Naive thymus-derived CD8-positive, alpha-beta T cell (primary cell): ENCODE measurements around the gene SCIN. TPM values are rescaled to one million over a fixed set of nuclear protein-coding genes. Genes with fewer than 3 reads are reported as not detected.
"Not testable (repeated sequence)": the region's sequence is repeated elsewhere in the genome, so short reads cannot be mapped to it uniquely, and the experiment has no call there.

Experiments used
- ATAC-seq, 2 donors: fragments of 150-1000 bp; cut with Tn5 transposase in 1 of 2; sonication (Bioruptor Pico), chemical (Tn5 transposase) in 1 of 2; 1 replicate in 1 of 2; 2 replicates in 1 of 2; pipeline ENCODE4 v1.10.0; 2021; ENCODE audit warnings: mild to moderate bottlenecking in 2 of 2, moderate library complexity in 2 of 2
- POLR2A ChIA-PET: fragments of 350-600 bp; sonication (Branson Sonifier 250); formaldehyde crosslinking; loops from one replicate; lab custom pipeline; 2021; ENCODE audit warnings: antibody characterized with exemption; lab: Charles Lee
- DNase-seq, 10 donors: peaks; one replicate each; pipeline versions ENCODE4 v3.0.0 to v3.0.0-alpha.2; 2020 to 2022
- H3K27ac Mint-ChIP-seq, 10 donors: one replicate each; pipeline ENCODE4 v1.8.0; 2020 to 2022; ENCODE audit warnings: mild to moderate bottlenecking in 10 of 10, mixed read lengths in 10 of 10, moderate library complexity in 4 of 10, inconsistent platforms in 1 of 10
- H3K27me3 Mint-ChIP-seq, 5 donors: one replicate each; pipeline ENCODE4 v1.8.0; 2021 to 2022; ENCODE audit warnings: mixed read lengths in 5 of 5
- H3K36me3 Mint-ChIP-seq, 3 donors: one replicate each; pipeline ENCODE4 v1.8.0; 2020 to 2022; ENCODE audit warnings: mixed read lengths in 3 of 3, mild to moderate bottlenecking in 2 of 3, inconsistent platforms in 1 of 3
- H3K4me1 Mint-ChIP-seq, 4 donors: one replicate each; pipeline ENCODE4 v1.8.0; 2021 to 2022; ENCODE audit warnings: mixed read lengths in 4 of 4
- H3K4me3 Mint-ChIP-seq, 10 donors: one replicate each; pipeline ENCODE4 v1.8.0; 2020 to 2022; ENCODE audit warnings: mild to moderate bottlenecking in 10 of 10, mixed read lengths in 10 of 10, moderate library complexity in 6 of 10, inconsistent platforms in 1 of 10
- H3K9me3 Mint-ChIP-seq, 9 donors: one replicate each; pipeline ENCODE4 v1.8.0; 2020 to 2022; ENCODE audit warnings: mixed read lengths in 9 of 9, mild to moderate bottlenecking in 3 of 9, inconsistent platforms in 1 of 9, moderate library complexity in 1 of 9
- polyA plus RNA-seq, 3 donors: library from polyadenylated mRNA; unstranded; fragments of 300-500 nt; fragmentation: Illumina TruSeq; gene quantifications; one replicate each; pipeline ENCODE4 v1.2.3, GENCODE V29; 2021
- total RNA-seq, 8 experiments: library from RNA in 2 of 8; stranded (reverse) in 2 of 8; gene quantifications; one replicate each; pipeline ENCODE4 v1.2.3 and lab custom pipeline; 2021 to 2026

Gene SCIN
- total and polyA plus RNA-seq, 5 experiments from 2014 or later, result 0.10 to 0.41 (median 0.38) TPM; not detected in 2

GRCh38 chr7:12688485-12689170 lies 118.1 kb downstream of the SCIN start:
- H3K36me3 Mint-ChIP-seq, DNase-seq, ATAC-seq, H3K27me3 Mint-ChIP-seq, POLR2A ChIA-PET, H3K9me3 Mint-ChIP-seq: not testable (repeated sequence)
- peak overlapping the region in 6 of 10 donors; percentile 95 to 100 (median 98) for H3K4me3 Mint-ChIP-seq
- H3K27ac Mint-ChIP-seq, result peak overlapping the region in 4 of 10 donors; percentile 20 to 97 (median 36)
- peaks cover 19 to 60% (median 35%) of the 10 kb centered on the region in 4 donors for H3K4me1 Mint-ChIP-seq

- Mint-ChIP-seq H3K4me1 (peaks cover 19 to 62% (median 36%) of the 10 kb centered on the region in 4 donors), H3K27ac (peak overlapping the region in 1 of 10 donors; percentile 66), H3K9me3 (no peaks in the 10 kb centered on the region), H3K4me3 (no peak overlapping the region), H3K36me3 (no peaks in the 10 kb centered on the region), H3K27me3 (no peaks in the 10 kb centered on the region)
- ATAC-seq (no peak), DNase-seq (no peak)
- POLR2A ChIA-PET, result no interaction called here
Measured at GRCh38 chr7:12689451-12689850, 118.9 kb downstream of the SCIN start.

- Mint-ChIP-seq H3K4me3 (no peak overlapping the region), H3K36me3 (no peaks in the 10 kb centered on the region), H3K4me1 (peaks cover 19 to 64% (median 35%) of the 10 kb centered on the region in 4 donors), H3K27ac (peak overlapping the region in 1 of 10 donors; percentile 33), H3K9me3 (no peaks in the 10 kb centered on the region), H3K27me3 (no peaks in the 10 kb centered on the region)
- ATAC-seq, result no peak
- POLR2A ChIA-PET, result interaction anchor here (0.7 kb wide), 1 partner anchor 1288 kb away, joined by 6 read pairs; no protein-coding TSS in a partner anchor
- DNase-seq, result no peak
Measured at GRCh38 chr7:12690041-12690878, 119.7 kb downstream of the SCIN start.

GRCh38 chr7:12691388-12691787 lies 120.9 kb downstream of the SCIN start:
- H3K27me3 Mint-ChIP-seq, POLR2A ChIA-PET: not testable (repeated sequence)
- peaks cover 14 to 58% (median 26%) of the 10 kb centered on the region in 4 donors for H3K4me1 Mint-ChIP-seq

GRCh38 chr7:12692035-12692434 lies 121.5 kb downstream of the SCIN start:
- DNase-seq (no peak), ATAC-seq (no peak)
- Mint-ChIP-seq H3K4me1 (peaks cover 12 to 60% (median 25%) of the 10 kb centered on the region in 4 donors), H3K27ac (no peak overlapping the region), H3K27me3 (no peaks in the 10 kb centered on the region), H3K9me3 (no peaks in the 10 kb centered on the region), H3K36me3 (no peaks in the 10 kb centered on the region), H3K4me3 (no peak overlapping the region)
- POLR2A ChIA-PET, result no interaction called here

More at GRCh38 chr7:12691388-12691787, 120.9 kb downstream of the SCIN start:
- not testable (repeated sequence) for H3K9me3 Mint-ChIP-seq, H3K4me3 Mint-ChIP-seq, DNase-seq, H3K36me3 Mint-ChIP-seq, H3K27ac Mint-ChIP-seq, ATAC-seq

- H3K4me1 Mint-ChIP-seq, result peaks cover 7 to 55% (median 20%) of the 10 kb centered on the region in 4 donors
- H3K27ac Mint-ChIP-seq, result peak overlapping the region in 1 of 10 donors; percentile 1
- H3K9me3 Mint-ChIP-seq, result no peaks in the 10 kb centered on the region
- no peak overlapping the region for H3K4me3 Mint-ChIP-seq
- DNase-seq (no peak), ATAC-seq (peak in 1 of 2 donors; percentile 26)
- no peaks in the 10 kb centered on the region for H3K36me3 Mint-ChIP-seq
- POLR2A ChIA-PET, result no interaction called here
- no peaks in the 10 kb centered on the region for H3K27me3 Mint-ChIP-seq
Measured at GRCh38 chr7:12692479-12693259, 122.1 kb downstream of the SCIN start.

- Mint-ChIP-seq H3K4me1 (peaks cover 0 to 33% (median 4%) of the 10 kb centered on the region in 4 donors), H3K27ac (no peak overlapping the region), H3K4me3 (no peak overlapping the region), H3K27me3 (no peaks in the 10 kb centered on the region), H3K9me3 (no peaks in the 10 kb centered on the region), H3K36me3 (no peaks in the 10 kb centered on the region)
- POLR2A ChIA-PET, result no interaction called here
- ATAC-seq, result no peak
- DNase-seq, result no peak
Measured at GRCh38 chr7:12694817-12695216, 124.3 kb downstream of the SCIN start.

GRCh38 chr7:12695965-12696364 lies 125.4 kb downstream of the SCIN start:
- ATAC-seq (no peak), DNase-seq (no peak)
- no peak overlapping the region for H3K27ac Mint-ChIP-seq
- POLR2A ChIA-PET, result interaction anchor here (0.8 kb wide), 1 partner anchor 9 kb away, joined by 3 read pairs; the partner anchor contains the start of gene ARL4A
- H3K9me3 Mint-ChIP-seq, result peaks cover 0 to 1% (median 0%) of the 10 kb centered on the region in 9 donors
- H3K4me1 Mint-ChIP-seq, result peaks cover 0 to 23% (median 2%) of the 10 kb centered on the region in 4 donors
- no peaks in the 10 kb centered on the region for H3K27me3 Mint-ChIP-seq
- peaks cover 0 to 4% (median 0%) of the 10 kb centered on the region in 3 donors for H3K36me3 Mint-ChIP-seq
- no peak overlapping the region for H3K4me3 Mint-ChIP-seq

- ATAC-seq, result no peak
- Mint-ChIP-seq H3K36me3 (peaks cover 0 to 9% (median 8%) of the 10 kb centered on the region in 3 donors), H3K27ac (no peak overlapping the region), H3K27me3 (no peaks in the 10 kb centered on the region), H3K4me3 (no peak overlapping the region), H3K4me1 (peaks cover 0 to 13% (median 0%) of the 10 kb centered on the region in 4 donors), H3K9me3 (peaks cover 0 to 12% (median 3%) of the 10 kb centered on the region in 9 donors)
- no peak for DNase-seq
- POLR2A ChIA-PET, result no interaction called here
Measured at GRCh38 chr7:12699299-12699698, 128.8 kb downstream of the SCIN start.

- Mint-ChIP-seq H3K27me3 (no peaks in the 10 kb centered on the region), H3K27ac (no peak overlapping the region), H3K4me1 (peaks cover 0 to 3% (median 0%) of the 10 kb centered on the region in 4 donors), H3K4me3 (no peak overlapping the region), H3K36me3 (peaks cover 0 to 13% (median 8%) of the 10 kb centered on the region in 3 donors), H3K9me3 (peaks cover 0 to 12% (median 3%) of the 10 kb centered on the region in 9 donors)
- POLR2A ChIA-PET, result no interaction called here
- no peak for DNase-seq
- no peak for ATAC-seq
Measured at GRCh38 chr7:12701433-12701832, 130.9 kb downstream of the SCIN start.

- H3K9me3 Mint-ChIP-seq, result peaks cover 0 to 12% (median 3%) of the 10 kb centered on the region in 9 donors
- H3K27me3 Mint-ChIP-seq, result no peaks in the 10 kb centered on the region
- no peak for DNase-seq
- no peaks in the 10 kb centered on the region for H3K4me1 Mint-ChIP-seq
- H3K36me3 Mint-ChIP-seq, result peaks cover 0 to 13% (median 8%) of the 10 kb centered on the region in 3 donors
- POLR2A ChIA-PET, result no interaction called here
- ATAC-seq, result no peak
- H3K27ac Mint-ChIP-seq, result no peak overlapping the region
- no peak overlapping the region for H3K4me3 Mint-ChIP-seq
Measured at GRCh38 chr7:12703881-12704280, 133.4 kb downstream of the SCIN start.

- no peaks in the 10 kb centered on the region for H3K4me1 Mint-ChIP-seq
- ATAC-seq, result no peak
- POLR2A ChIA-PET, result no interaction called here
- peaks cover 0 to 11% (median 3%) of the 10 kb centered on the region in 9 donors for H3K9me3 Mint-ChIP-seq
- no peak overlapping the region for H3K27ac Mint-ChIP-seq
- peaks cover 0 to 10% (median 8%) of the 10 kb centered on the region in 3 donors for H3K36me3 Mint-ChIP-seq
- H3K4me3 Mint-ChIP-seq, result no peak overlapping the region
- H3K27me3 Mint-ChIP-seq, result no peaks in the 10 kb centered on the region
- DNase-seq, result no peak
Measured at GRCh38 chr7:12705878-12706277, 135.4 kb downstream of the SCIN start.
